Measurements from ENCODE around the gene CABCOCO1. TPM values are rescaled to one million over a fixed set of nuclear protein-coding genes. Genes with fewer than 3 reads are reported as not detected.
"Not testable (repeated sequence)": the region's sequence is repeated elsewhere in the genome, so short reads cannot be mapped to it uniquely, and the experiment has no call there.

Gene CABCOCO1
- total and polyA plus RNA-seq, 9 of the 15 experiments (the other 6 are each of a cell fraction or from before 2014, with no cell fraction given) = 0.04 TPM; not detected in 8

- no peaks in the 10 kb centered on the region for H3K9me1 ChIP-seq (ENCODE audit: control insufficient read depth, insufficient read depth, low read length)
- H4K20me1 ChIP-seq (replicated peaks; ENCODE audit: control insufficient read depth, insufficient read depth, low read length) = no peaks in the 10 kb centered on the region
- no peaks in the 10 kb centered on the region for H3K36me3 ChIP-seq (ENCODE audit: control insufficient read depth, insufficient read depth, low read length)
- no peaks in the 10 kb centered on the region for H3K9me3 ChIP-seq (replicated peaks; ENCODE audit: control insufficient read depth, insufficient read depth, low read depth, low read length)
- no peak overlapping the region for H3K9ac ChIP-seq (ENCODE audit: insufficient read depth in 1 of 2, low read depth in 2 of 2, low read length in 2 of 2)
- no peak for DNase-seq (ENCODE audit: extremely low read depth in 1 of 4, low spot score in 3 of 4)
- intact Hi-C loops (cut with micrococcal nuclease) = no loop called here
- in situ Hi-C loops (cut with MboI) = no loop called here
- no peak for FAIRE-seq
- no peaks in the 10 kb centered on the region for H3K4me1 ChIP-seq (replicated peaks in 1 of 2; ENCODE audit: control insufficient read depth in 2 of 2, insufficient read depth in 2 of 2, low read length in 2 of 2)
- no peak for ATAC-seq
- H2AFZ ChIP-seq (ENCODE audit: low read depth, low read length) = peak overlapping the region; percentile 60
- WGBS (ENCODE audit: insufficient coverage, low coverage, missing lambda C conversion rate) = 47% methylated on average over 4 of the region's 4 CpGs
- no peak overlapping the region for H3K4me3 ChIP-seq
- H3K27me3 ChIP-seq (ENCODE audit: control insufficient read depth in 2 of 2, insufficient read depth in 2 of 2, low read length in 2 of 2) = no peaks in the 10 kb centered on the region
- no peak for TF ChIP-seq PRMT5 (CRISPR knock-in tag; IDR thresholded peaks at IDR 0.05)
- TF ChIP-seq MYBL2 (IDR thresholded peaks at IDR 0.05; ENCODE audit: low read depth) = no peak
- TF ChIP-seq MYBL2 (CRISPR knock-in tag; IDR thresholded peaks at IDR 0.05; ENCODE audit: borderline replicate concordance) = no peak
- CTCF ChIA-PET (ENCODE audit: low intra/inter-chr PET ratio) = no interaction called here
- H3K27ac ChIP-seq (ENCODE audit: extremely low read depth, low read depth, low read length) = no peak overlapping the region
- no TSS peak for BruUV-seq (replicated peaks)
- H3K4me2 ChIP-seq (ENCODE audit: insufficient read depth, low read length) = no peak overlapping the region
- no peaks in the 10 kb centered on the region for H3K79me2 ChIP-seq (ENCODE audit: control insufficient read depth, insufficient read depth, low read length)
- POLR2A ChIA-PET = no interaction called here
Measured at GRCh38 chr10:61721431-61721830, 58.7 kb downstream of the CABCOCO1 start.

GRCh38 chr10:61725221-61725620 is 62.5 kb downstream of the CABCOCO1 start:
- BruUV-seq (replicated peaks); H3K27ac ChIP-seq (ENCODE audit: extremely low read depth, low read depth, low read length); H3K27me3 ChIP-seq (ENCODE audit: control insufficient read depth in 2 of 2, insufficient read depth in 2 of 2, low read length in 2 of 2); H3K36me3 ChIP-seq (ENCODE audit: control insufficient read depth, insufficient read depth, low read length); H3K79me2 ChIP-seq (ENCODE audit: control insufficient read depth, insufficient read depth, low read length); H3K4me2 ChIP-seq (ENCODE audit: insufficient read depth, low read length); H3K9me3 ChIP-seq (replicated peaks; ENCODE audit: control insufficient read depth, insufficient read depth, low read depth, low read length); H3K9me1 ChIP-seq (ENCODE audit: control insufficient read depth, insufficient read depth, low read length); H3K4me1 ChIP-seq (replicated peaks in 1 of 2; ENCODE audit: control insufficient read depth in 2 of 2, insufficient read depth in 2 of 2, low read length in 2 of 2); ATAC-seq; H2AFZ ChIP-seq (ENCODE audit: low read depth, low read length); CTCF ChIA-PET (ENCODE audit: low intra/inter-chr PET ratio); DNase-seq (ENCODE audit: extremely low read depth in 1 of 4, low spot score in 3 of 4); H3K9ac ChIP-seq (ENCODE audit: insufficient read depth in 1 of 2, low read depth in 2 of 2, low read length in 2 of 2); H4K20me1 ChIP-seq (replicated peaks; ENCODE audit: control insufficient read depth, insufficient read depth, low read length); FAIRE-seq; H3K4me3 ChIP-seq; intact Hi-C loops (cut with micrococcal nuclease); in situ Hi-C loops (cut with MboI): not testable (repeated sequence)
- TF ChIP-seq ZNF146 (CRISPR knock-in tag; IDR thresholded peaks at IDR 0.05; ENCODE audit: unreplicated experiment) (peak; percentile 94), KDM1A (IDR thresholded peaks at IDR 0.05) (peak in 1 of 2 experiments; percentile 34; a peak in 1 of 4 replicates), BCOR (IDR thresholded peaks at IDR 0.05) (peak; percentile 49; the same call in 1 of the 2 replicates)
- WGBS (ENCODE audit: insufficient coverage, low coverage, missing lambda C conversion rate) = 48% methylated on average over 2 of the region's 2 CpGs
- POLR2A ChIA-PET = interaction anchor here (0.8 kb wide), 1 partner anchor 22 kb away, joined by 3 read pairs; no protein-coding TSS in a partner anchor

Data from K562 (cell line).